RWPE1 (cell line): Measurements from ENCODE around the gene PTPRU.
"Not testable (repeated sequence)": the region's sequence is repeated elsewhere in the genome, so short reads cannot be mapped to it uniquely, and the experiment has no call there.

ENCODE experiments used
- CTCF ChIA-PET: fragments of 350-600 bp; sonication (Branson Sonifier 250); formaldehyde crosslinking; extraction: SDS; loops from one replicate; lab custom pipeline; 2021; lab: Yijun Ruan, JAX
- POLR2A ChIA-PET: fragments of 400-600 bp; formaldehyde crosslinking; extraction: SDS; loops from one replicate; lab custom pipeline; 2020; ENCODE audit warnings: antibody characterized with exemption; ENCODE audit not compliant: low non-redundant PET; lab: Yijun Ruan, JAX
- DNase-seq: peaks from one replicate; pipeline ENCODE4 v3.0.0; 2012; ENCODE audit warnings: low spot score
- H3K27ac ChIP-seq: fragments of 450-650 bp; 2 replicates; pipeline ENCODE4 v1.5.1; 2017
- TF ChIP-seq, protein P1 (sequence below): fragments of 450-650 bp; conservative IDR thresholded peaks from 2 replicates; pipeline ENCODE4 v1.5.1; 2017; ENCODE audit warnings: low read depth, mild to moderate bottlenecking

PTPRU gene

DNA sequence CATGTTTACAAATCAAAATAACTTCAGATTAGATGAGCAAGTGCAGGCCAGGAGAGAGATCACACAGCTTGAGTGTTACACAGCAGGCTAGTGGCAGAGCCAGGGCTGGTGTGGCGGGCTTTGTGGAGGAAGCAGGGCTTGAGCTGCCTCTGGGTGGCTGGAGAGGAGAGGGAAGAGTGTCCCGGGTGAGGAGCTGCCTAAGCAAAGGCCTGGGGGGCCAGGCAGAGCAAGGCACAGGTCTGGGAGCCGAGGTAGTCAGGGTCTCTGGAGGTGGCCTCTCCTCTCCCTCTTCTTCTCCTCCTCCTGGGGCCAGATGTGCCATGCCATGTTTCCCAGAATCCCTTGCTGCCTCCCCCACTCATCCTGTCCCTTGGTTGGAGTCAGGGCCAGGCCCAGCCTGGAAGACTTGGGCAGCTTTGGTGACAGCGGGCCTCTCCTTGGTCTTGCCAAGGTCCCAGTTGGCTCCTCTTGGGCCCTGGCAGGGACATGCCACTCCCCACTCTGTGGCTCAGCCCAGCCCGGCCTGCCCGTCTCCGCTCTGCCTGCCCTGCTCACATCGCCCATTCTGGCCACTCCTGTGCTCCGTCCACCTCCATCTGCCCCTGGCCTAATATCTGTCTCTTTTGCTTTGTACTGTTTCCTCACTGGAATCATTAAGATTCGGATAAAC lies 70.3 kb downstream of the PTPRU start:
- ChIA-PET POLR2A (no interaction called here), CTCF (no interaction called here)
- TF ChIP-seq, protein P1, sequence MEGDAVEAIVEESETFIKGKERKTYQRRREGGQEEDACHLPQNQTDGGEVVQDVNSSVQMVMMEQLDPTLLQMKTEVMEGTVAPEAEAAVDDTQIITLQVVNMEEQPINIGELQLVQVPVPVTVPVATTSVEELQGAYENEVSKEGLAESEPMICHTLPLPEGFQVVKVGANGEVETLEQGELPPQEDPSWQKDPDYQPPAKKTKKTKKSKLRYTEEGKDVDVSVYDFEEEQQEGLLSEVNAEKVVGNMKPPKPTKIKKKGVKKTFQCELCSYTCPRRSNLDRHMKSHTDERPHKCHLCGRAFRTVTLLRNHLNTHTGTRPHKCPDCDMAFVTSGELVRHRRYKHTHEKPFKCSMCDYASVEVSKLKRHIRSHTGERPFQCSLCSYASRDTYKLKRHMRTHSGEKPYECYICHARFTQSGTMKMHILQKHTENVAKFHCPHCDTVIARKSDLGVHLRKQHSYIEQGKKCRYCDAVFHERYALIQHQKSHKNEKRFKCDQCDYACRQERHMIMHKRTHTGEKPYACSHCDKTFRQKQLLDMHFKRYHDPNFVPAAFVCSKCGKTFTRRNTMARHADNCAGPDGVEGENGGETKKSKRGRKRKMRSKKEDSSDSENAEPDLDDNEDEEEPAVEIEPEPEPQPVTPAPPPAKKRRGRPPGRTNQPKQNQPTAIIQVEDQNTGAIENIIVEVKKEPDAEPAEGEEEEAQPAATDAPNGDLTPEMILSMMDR, result no peak
- no peak for DNase-seq
- H3K27ac ChIP-seq, result no peak overlapping the region

DNA sequence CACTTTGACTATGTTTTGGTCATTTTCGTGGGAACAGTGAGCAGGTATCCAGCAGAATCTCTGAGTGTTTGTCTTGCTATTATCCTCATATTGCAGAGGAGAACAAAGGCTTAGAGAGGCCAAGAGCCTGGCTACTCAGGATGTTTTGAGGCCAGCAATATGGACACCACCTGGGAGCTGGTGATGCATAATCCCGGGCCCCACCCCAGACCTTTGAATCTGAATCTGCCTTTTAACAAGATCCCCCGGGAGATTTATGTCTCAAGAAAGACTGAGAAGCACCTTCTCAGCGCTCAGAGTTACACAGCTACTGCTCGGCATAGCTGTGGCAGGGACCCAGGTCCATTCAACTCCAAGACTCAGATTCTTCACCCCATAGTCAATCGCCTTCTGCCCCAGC lies 72.8 kb downstream of the PTPRU start:
- TF ChIP-seq, protein P1, result no peak
- DNase-seq, result no peak
- POLR2A ChIA-PET, result no interaction called here
- CTCF ChIA-PET, result no interaction called here
- no peak overlapping the region for H3K27ac ChIP-seq

DNA sequence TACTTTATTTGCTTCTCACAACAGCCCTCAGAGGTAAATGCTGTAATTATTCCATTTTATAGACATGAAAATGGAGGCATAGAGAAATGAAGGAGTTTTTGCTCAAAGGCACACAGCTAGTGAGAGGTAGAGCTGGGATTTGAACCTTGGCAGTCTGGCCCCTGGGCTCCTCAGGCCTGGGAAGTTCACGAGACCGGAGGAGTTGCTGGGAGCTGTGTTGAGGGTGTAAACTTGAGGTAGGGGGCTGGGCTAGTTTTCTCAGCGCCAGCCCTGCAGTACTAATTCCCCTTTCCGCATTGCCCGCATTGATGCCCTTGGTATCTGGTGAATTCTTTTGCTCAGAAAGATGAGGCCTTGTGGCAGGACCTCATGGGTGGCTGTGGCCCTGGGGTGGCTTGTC lies 73.3 kb downstream of the PTPRU start:
- CTCF ChIA-PET, result no interaction called here
- no peak overlapping the region for H3K27ac ChIP-seq
- no peak for DNase-seq
- TF ChIP-seq, protein P1, result no peak
- POLR2A ChIA-PET, result no interaction called here

DNA sequence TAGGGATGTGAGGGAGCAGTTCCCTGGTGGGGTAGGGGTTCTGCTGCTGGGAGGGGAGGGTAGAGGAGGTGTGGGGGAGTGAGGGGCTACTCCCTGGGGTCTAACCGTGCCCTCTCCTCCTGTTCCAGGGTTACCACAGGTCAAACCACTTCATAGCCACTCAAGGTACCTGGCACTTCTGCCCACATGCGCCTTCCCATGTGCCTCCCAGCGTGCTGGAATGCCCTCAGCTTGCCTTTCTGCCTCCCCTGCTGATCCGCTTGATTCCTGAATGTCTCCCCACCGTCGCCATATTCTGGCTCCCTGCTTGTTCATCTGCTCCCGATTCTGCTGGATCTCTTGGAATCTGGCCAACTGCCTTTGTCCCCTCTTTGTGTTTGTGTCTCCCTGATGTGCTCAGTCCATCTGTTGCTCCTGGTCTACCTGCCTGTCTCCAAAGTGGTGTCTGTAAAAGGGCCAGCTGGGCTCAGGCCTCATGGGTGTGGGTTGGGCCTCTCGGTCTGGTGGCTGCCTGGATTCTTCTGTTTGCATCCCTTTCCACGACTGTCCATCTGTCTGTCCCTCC lies 74.4 kb downstream of the PTPRU start:
- TF ChIP-seq, protein P1, result no peak
- ChIA-PET CTCF (no interaction called here), POLR2A (no interaction called here)
- no peak for DNase-seq
- no peak overlapping the region for H3K27ac ChIP-seq

DNA sequence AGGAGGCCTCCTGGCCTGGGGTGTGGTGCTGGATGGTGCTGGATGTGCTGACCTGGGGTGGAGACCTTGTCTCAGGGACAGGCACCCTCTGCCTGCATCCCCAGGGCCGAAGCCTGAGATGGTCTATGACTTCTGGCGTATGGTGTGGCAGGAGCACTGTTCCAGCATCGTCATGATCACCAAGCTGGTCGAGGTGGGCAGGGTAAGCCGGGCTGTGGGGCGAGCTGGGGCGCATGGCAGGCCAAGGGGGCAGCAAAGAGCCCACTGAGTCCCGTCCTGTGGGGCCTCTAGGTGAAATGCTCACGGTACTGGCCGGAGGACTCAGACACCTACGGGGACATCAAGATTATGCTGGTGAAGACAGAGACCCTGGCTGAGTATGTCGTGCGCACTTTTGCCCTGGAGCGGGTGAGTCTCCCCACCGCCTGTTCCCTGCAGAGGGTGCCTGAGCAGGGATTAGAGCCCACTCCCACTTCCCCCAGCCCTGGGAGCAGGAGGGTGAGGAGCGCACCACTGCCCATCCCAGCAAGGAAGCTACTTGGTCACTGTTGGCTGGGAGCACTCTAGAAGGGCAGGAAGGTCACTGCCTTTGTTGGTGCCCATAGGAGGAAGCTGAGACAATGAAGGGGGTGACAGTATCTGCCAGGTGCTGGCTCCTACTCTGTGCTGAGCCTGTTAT lies 75.2 kb downstream of the PTPRU start:
- DNase-seq, result no peak
- TF ChIP-seq, protein P1, result no peak
- CTCF ChIA-PET, result interaction anchor here (0.6 kb wide), 1 partner anchor 30 kb away, joined by 3 read pairs; no protein-coding TSS in a partner anchor
- POLR2A ChIA-PET, result no interaction called here
- H3K27ac ChIP-seq, result no peak overlapping the region

DNA sequence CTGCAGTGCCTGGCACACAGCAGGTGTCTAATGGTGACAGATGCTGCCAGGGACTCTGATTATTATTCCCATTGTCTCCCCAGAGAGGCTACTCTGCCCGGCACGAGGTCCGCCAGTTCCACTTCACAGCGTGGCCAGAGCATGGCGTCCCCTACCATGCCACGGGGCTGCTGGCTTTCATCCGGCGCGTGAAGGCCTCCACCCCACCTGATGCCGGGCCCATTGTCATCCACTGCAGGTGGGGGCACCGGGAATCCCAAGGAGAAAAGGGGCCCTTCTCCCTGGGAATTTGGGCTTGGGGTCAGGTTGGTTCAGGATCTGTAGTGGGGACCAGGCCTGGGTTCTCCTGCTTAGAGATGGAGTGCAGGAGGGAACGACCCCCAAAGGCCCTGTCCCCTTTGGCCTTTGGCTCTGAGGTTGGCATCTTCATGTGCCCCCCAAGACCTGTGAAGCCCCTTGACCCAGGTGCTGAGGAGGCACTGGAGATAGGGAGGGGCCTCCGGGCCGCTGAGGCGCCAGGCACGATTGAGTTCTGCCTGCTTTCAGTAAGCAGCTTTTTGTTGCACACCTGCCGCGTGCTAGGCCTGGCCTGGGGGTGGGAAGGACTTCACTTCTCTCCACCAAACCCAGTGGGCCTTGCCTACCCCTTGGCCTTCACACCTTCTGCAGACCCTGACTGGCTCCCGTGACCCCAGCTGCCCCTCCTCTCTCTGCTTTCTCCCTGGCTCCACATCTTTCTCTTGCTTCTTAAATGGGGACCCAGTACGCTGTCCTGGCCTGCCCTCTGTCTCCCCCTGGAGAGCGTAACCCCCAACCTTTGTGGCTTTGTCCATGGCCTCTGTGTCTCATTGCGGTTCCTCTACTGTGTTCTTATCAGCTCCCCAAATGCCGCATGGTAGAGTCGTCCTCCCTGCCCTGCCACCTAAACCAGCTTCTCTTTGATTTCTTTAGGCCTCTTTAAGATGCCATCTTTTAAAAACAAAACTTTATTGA lies 76.4 kb downstream of the PTPRU start:
- H3K27ac ChIP-seq, result no peak overlapping the region
- CTCF ChIA-PET, result interaction anchor here (0.6 kb wide), 1 partner anchor 105 kb away, joined by 3 read pairs; no protein-coding TSS in a partner anchor
- TF ChIP-seq, protein P1, result no peak
- no peak for DNase-seq
- POLR2A ChIA-PET, result no interaction called here

DNA sequence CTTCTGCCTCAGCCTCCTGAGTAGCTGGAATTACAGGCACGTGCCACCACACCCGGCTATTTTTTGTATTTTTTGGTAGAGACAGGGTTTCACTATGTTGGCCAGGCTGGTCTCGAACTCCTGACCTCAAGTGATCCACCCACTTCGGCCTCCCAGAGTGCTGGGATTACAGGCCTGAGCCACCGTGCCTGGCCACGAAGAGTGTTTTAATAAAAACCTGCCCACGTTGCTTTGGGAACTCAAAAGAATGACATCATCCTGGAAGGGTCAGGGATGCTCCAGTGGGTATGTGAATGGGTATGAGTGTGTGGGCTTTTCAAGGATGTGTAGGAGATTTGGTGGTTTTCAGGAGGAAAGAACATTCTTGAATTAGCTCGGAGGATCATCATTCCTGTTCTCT lies 78.4 kb downstream of the PTPRU start:
- POLR2A ChIA-PET, result not testable (repeated sequence)

More for the DNA sequence above, 78.4 kb downstream of the PTPRU start:
- H3K27ac ChIP-seq, DNase-seq, CTCF ChIA-PET: not testable (repeated sequence)
